Measurements from ENCODE around the gene TSPAN9.

Gene TSPAN9

DNA sequence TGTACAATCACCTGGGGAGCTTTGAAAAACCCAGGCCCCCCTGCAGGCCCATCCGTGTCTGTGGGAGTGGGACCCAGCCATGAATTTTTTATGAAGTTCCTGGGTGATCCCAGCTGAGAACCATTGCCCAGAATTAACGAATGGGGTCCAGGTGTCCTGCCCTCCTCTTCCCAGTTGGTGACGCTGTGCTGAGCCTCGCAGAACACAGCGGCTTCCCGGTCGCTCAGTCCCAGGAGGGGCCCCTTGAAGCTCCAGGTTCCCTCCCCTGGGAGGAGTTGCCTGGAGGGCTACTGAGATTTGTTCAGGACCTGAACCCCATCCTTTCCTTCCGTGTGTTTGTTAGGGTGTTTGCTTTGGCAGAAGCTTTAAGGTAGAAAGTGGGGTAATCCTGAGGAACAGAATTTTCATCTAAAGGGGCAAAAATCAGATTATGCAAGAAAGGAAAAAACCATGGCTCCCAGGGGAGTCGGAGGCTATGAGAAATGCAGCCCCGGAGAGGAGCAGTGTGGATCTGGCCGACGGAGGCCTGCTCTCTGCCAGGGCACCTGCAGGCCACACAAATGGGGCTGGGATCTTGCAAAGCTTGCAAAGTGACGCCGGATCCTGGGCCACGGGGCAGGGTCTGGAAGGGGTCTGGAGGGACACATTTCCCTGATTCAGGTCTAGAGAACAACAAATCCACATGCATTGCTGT lies 249.1 kb downstream of the TSPAN9 start:
- no peak for DNase-seq

- DNase-seq, result no peak
Observed at GRCh38 chr12:3326850-3327780, 249.9 kb downstream of the TSPAN9 start.

DNA sequence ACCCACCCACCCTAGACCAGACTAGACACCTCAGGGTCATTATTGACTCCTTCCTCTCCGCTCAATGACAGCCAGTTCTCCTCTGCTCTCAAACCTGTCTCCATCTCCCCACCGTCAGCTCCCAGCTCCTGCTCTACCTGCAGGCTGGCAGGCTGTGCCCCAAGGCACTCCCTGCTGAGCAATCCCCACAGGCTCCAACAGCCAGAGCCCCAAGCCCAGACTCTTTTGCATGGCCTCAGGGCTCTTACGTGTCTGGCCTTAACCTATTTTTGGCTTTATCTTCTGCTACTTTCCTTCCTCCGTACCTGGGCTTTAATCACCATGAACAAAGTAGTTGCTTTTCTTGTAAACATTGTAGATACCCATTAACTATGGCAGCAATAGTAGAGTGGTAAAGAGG lies 250.9 kb downstream of the TSPAN9 start:
- DNase-seq, result no peak

- no peak for DNase-seq
Observed at GRCh38 chr12:3328571-3328970, 251.4 kb downstream of the TSPAN9 start.

DNA sequence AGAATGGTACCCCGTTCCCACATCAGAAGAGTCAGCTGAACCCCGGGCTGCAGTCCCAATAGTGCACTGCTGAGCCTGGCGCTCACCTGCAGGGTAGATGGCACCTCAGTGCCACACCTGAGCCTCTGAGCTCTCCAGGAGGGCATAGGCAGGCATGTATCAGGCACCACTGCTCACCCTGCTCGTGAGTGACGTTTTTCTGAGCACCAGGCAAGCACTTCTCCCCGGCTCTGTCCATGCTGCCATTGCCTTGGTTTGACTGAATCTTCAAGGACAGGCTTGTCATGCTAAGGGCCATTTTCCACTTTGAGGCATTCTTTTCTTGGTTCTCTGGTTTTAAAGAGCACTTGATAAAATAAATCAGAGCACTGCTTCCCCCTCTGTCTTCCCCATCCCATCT lies 252.2 kb downstream of the TSPAN9 start:
- DNase-seq, result no peak

- DNase-seq, result no peak
Observed at GRCh38 chr12:3330976-3331510, 253.9 kb downstream of the TSPAN9 start.

GRCh38 chr12:3332188-3332587 lies 255.0 kb downstream of the TSPAN9 start:
- no peak for DNase-seq

GRCh38 chr12:3333583-3333982 lies 256.4 kb downstream of the TSPAN9 start:
- no peak for DNase-seq

DNA sequence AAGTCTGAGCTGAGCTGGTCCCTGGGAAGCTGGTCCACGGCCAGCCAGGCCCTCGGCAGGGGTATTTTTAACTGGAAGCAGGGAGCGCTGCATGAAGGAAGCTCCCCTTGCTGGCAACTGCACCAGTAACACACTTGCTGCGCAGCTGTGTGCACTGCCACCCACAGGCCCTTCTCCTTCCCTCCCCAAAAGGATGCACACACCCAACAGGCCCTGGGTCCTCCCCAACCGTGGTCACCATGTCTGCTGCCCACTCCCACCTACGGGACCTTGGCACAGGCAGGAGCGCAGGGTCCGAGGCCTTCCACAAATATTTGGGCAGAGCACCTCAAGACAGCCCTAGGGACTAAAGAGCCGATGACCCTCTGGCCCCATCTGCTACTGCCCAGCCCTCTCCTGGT lies 256.8 kb downstream of the TSPAN9 start:
- DNase-seq, result no peak

DNA sequence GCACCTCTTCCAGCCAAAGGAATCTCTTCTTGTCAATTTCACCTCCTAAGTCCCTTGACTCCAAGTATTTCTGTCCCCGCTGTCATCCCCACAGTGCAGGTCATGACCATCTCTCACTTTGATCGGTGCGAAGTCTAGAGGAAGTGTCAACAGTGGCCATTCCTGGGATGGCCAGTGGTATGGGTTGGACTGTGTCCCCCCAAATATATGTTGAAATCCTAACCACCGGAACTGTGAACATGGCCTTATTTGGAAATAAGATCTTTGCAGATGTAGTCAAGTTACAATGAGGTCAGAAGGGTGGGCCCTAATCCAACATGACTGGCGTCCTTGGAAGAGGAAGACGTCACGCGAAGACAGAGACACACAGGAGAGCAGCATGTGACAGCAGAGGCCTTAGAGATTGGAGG lies 257.9 kb downstream of the TSPAN9 start:
- no peak for DNase-seq

Measured in GDM1 (cell line).